WI38 (cell line): ENCODE measurements around the gene MRPL41.
A peak's percentile ranks its signal among the peaks of the same experiment; 100 is the strongest.
"Not testable (repeated sequence)": the region's sequence is repeated elsewhere in the genome, so short reads cannot be mapped to it uniquely, and the experiment has no call there.

Source experiments
- H3K4me3 ChIP-seq: 2 replicates; pipeline ENCODE4 v1.5.1; 2011; ENCODE audit warnings: low read depth, mild to moderate bottlenecking, control low read depth, low read length
- CTCF ChIP-seq: IDR thresholded peaks from 2 replicates; pipeline ENCODE4 v1.5.1; 2012; ENCODE audit warnings: low read depth, mild to moderate bottlenecking, control low read depth, low read length

The MRPL41 gene

GRCh38 chr9:137590469-137591383 lies 39.0 kb downstream of the MRPL41 start, which contains the start of gene ZMYND19:
Gene ZMYND19 (minus strand): TSS chr9:137590512. CDS start chr9:137590263, 249 bp downstream.
- peak within 1 kb of the TSS; percentile 75 for H3K4me3 ChIP-seq
- no peak for TF ChIP-seq CTCF

- no peak overlapping the region for H3K4me3 ChIP-seq
- no peak for TF ChIP-seq CTCF
Observed at GRCh38 chr9:137592767-137593166, 41.1 kb downstream of the MRPL41 start.

- no peak for TF ChIP-seq CTCF
- H3K4me3 ChIP-seq = no peak overlapping the region
Observed at GRCh38 chr9:137593176-137593575, 41.5 kb downstream of the MRPL41 start.

GRCh38 chr9:137596577-137596976 lies 44.9 kb downstream of the MRPL41 start:
- H3K4me3 ChIP-seq = not testable (repeated sequence)

GRCh38 chr9:137598943-137599342 lies 47.3 kb downstream of the MRPL41 start:
- TF ChIP-seq CTCF = no peak

More at GRCh38 chr9:137598943-137599342, 47.3 kb downstream of the MRPL41 start:
- H3K4me3 ChIP-seq = no peak overlapping the region
